Bone marrow (tissue), 2 donors: ENCODE measurements around the gene SGCA.

Experiments
- DNase-seq, 2 donors: peaks; one replicate each; lab custom pipeline; 2025; lab: John Stamatoyannopoulos, UW

SGCA gene

GRCh38 chr17:50134206-50135110 is 31.3 kb upstream of the SGCA start:
- DNase-seq = no peak

- no peak for DNase-seq
Measured at GRCh38 chr17:50135316-50136095, 30.3 kb upstream of the SGCA start.

- DNase-seq = no peak
Measured at GRCh38 chr17:50136096-50136687, 29.6 kb upstream of the SGCA start.

- DNase-seq = no peak
Measured at GRCh38 chr17:50137042-50137441, 28.8 kb upstream of the SGCA start.

GRCh38 chr17:50139185-50139783 is 26.5 kb upstream of the SGCA start:
- no peak for DNase-seq

GRCh38 chr17:50139950-50140885 is 25.6 kb upstream of the SGCA start:
- DNase-seq = peak; percentile 60 to 79

GRCh38 chr17:50141026-50141744 is 24.6 kb upstream of the SGCA start:
- DNase-seq = no peak

- DNase-seq = no peak
Measured at GRCh38 chr17:50141745-50142110, 24.1 kb upstream of the SGCA start.

- DNase-seq = no peak
Measured at GRCh38 chr17:50143461-50144176, 22.2 kb upstream of the SGCA start.

- no peak for DNase-seq
Measured at GRCh38 chr17:50144355-50144754, 21.4 kb upstream of the SGCA start.

GRCh38 chr17:50144845-50145531 is 20.8 kb upstream of the SGCA start:
- DNase-seq = no peak

GRCh38 chr17:50145532-50146229 is 20.1 kb upstream of the SGCA start:
- no peak for DNase-seq

GRCh38 chr17:50146230-50146926 is 19.4 kb upstream of the SGCA start:
- no peak for DNase-seq

GRCh38 chr17:50146927-50147665 is 18.7 kb upstream of the SGCA start:
- DNase-seq = no peak

GRCh38 chr17:50147841-50148225 is 18.0 kb upstream of the SGCA start:
- no peak for DNase-seq

GRCh38 chr17:50148226-50149090 is 17.3 kb upstream of the SGCA start:
- DNase-seq = peak; percentile 59 to 79
